Liver (tissue), 9 donors: Measurements from ENCODE around the gene ACVR1. TPM values are rescaled to one million over a fixed set of nuclear protein-coding genes. Genes with fewer than 3 reads are reported as not detected.

Experiments
- DNase-seq: peaks from one replicate; pipeline ENCODE4 v3.0.0-alpha.2; 2017; ENCODE audit warnings: low spot score
- H3K27ac ChIP-seq, 2 donors: one replicate each; pipeline ENCODE4 v1.7.0; 2013; ENCODE audit warnings: inconsistent platforms in 2 of 2, low read length in 2 of 2, control low read depth in 1 of 2, low read depth in 1 of 2, mild to moderate bottlenecking in 1 of 2
- H3K27me3 ChIP-seq, 4 donors: one replicate each; pipeline versions ENCODE4 v1.6.1 to v1.7.0; 2013; ENCODE audit warnings: low read length in 3 of 4, inconsistent platforms in 1 of 4, mild to moderate bottlenecking in 1 of 4, moderate library complexity in 1 of 4; ENCODE audit not compliant: control insufficient read depth in 4 of 4, insufficient read depth in 4 of 4
- H3K36me3 ChIP-seq, 4 donors: one replicate each; pipeline versions ENCODE4 v1.6.1 to v1.7.0; 2013; ENCODE audit warnings: low read length in 3 of 4, mild to moderate bottlenecking in 3 of 4, low read depth in 1 of 4, moderate library complexity in 1 of 4; ENCODE audit not compliant: control insufficient read depth in 4 of 4, insufficient read depth in 3 of 4
- H3K4me1 ChIP-seq, 4 donors: one replicate each; pipeline versions ENCODE4 v1.6.1 to v1.7.0; 2013; ENCODE audit warnings: low read length in 3 of 4, mild to moderate bottlenecking in 3 of 4, moderate library complexity in 1 of 4; ENCODE audit not compliant: control insufficient read depth in 4 of 4, insufficient read depth in 4 of 4
- H3K4me3 ChIP-seq, 3 donors: one replicate each; pipeline versions ENCODE4 v1.6.1 to v1.7.0; 2013; ENCODE audit warnings: low read length in 3 of 3, control low read depth in 1 of 3, low read depth in 1 of 3, mild to moderate bottlenecking in 1 of 3
- H3K9ac ChIP-seq, 2 donors: one replicate each; pipeline ENCODE4 v1.7.0; 2013; ENCODE audit warnings: low read length in 2 of 2, mild to moderate bottlenecking in 2 of 2, moderate library complexity in 2 of 2, control low read depth in 1 of 2, low read depth in 1 of 2
- H3K9me3 ChIP-seq, 4 donors: one replicate each; pipeline versions ENCODE4 v1.6.1 to v1.7.0; 2013; ENCODE audit warnings: low read length in 3 of 4; ENCODE audit not compliant: control insufficient read depth in 4 of 4
- ATF3 ChIP-seq: IDR thresholded peaks from 2 replicates; pipeline ENCODE4 v1.6.1; 2016; ENCODE audit warnings: antibody characterized with exemption
- CTCF ChIP-seq: fragments of 150-350 bp; IDR thresholded peaks from 2 replicates; pipeline ENCODE4 v1.5.1; 2017; ENCODE audit warnings: improper control_type of control experiment, low read depth, low read length; ENCODE audit not compliant: missing input control
- EGR1 ChIP-seq, 2 donors: IDR thresholded peaks; 2 replicates each; pipeline ENCODE4 v1.6.1; 2016 to 2018; ENCODE audit warnings: antibody characterized with exemption in 2 of 2, low read depth in 2 of 2
- FOXA2 ChIP-seq: IDR thresholded peaks from 2 replicates; pipeline ENCODE4 v1.6.1; 2016; ENCODE audit warnings: antibody characterized with exemption
- GABPA ChIP-seq, 2 donors: IDR thresholded peaks in 1 of 2; conservative IDR thresholded peaks in 1 of 2; 2 replicates each; pipeline ENCODE4 v1.6.1; 2016; ENCODE audit warnings: antibody characterized with exemption in 2 of 2, mild to moderate bottlenecking in 1 of 2, moderate library complexity in 1 of 2
- HNF4A ChIP-seq, 2 donors: conservative IDR thresholded peaks; 2 replicates each; pipeline ENCODE4 v1.6.1; 2016; ENCODE audit warnings: antibody characterized with exemption in 2 of 2, mild to moderate bottlenecking in 2 of 2
- HNF4G ChIP-seq: IDR thresholded peaks from 2 replicates; pipeline ENCODE4 v1.6.1; 2016; ENCODE audit warnings: antibody characterized with exemption
- NR2F2 ChIP-seq: IDR thresholded peaks from 2 replicates; pipeline ENCODE4 v1.6.1; 2016; ENCODE audit warnings: antibody characterized with exemption
- RAD21 ChIP-seq, 2 donors: IDR thresholded peaks; 2 replicates each; pipeline ENCODE4 v1.6.1; 2016; ENCODE audit warnings: antibody characterized with exemption in 2 of 2, mild to moderate bottlenecking in 2 of 2
- REST ChIP-seq: IDR thresholded peaks from 2 replicates; pipeline ENCODE4 v1.6.1; 2016; ENCODE audit warnings: antibody characterized with exemption, mild to moderate bottlenecking
- RXRA ChIP-seq, 2 donors: IDR thresholded peaks; 2 replicates each; pipeline ENCODE4 v1.6.1; 2017 to 2018; ENCODE audit warnings: antibody characterized with exemption in 2 of 2, mild to moderate bottlenecking in 1 of 2
- SP1 ChIP-seq: IDR thresholded peaks from 2 replicates; pipeline ENCODE4 v1.6.1; 2018; ENCODE audit warnings: antibody characterized with exemption, mild to moderate bottlenecking
- TAF1 ChIP-seq: conservative IDR thresholded peaks from 2 replicates; pipeline ENCODE4 v1.6.1; 2016; ENCODE audit warnings: antibody characterized with exemption, mild to moderate bottlenecking
- YY1 ChIP-seq: IDR thresholded peaks from 2 replicates; pipeline ENCODE4 v1.6.1; 2016; ENCODE audit warnings: antibody characterized with exemption, mild to moderate bottlenecking
- ZBTB33 ChIP-seq: IDR thresholded peaks from 2 replicates; pipeline ENCODE4 v1.6.1; 2016; ENCODE audit warnings: antibody characterized with exemption
- WGBS: extraction: QIAGEN DNeasy Blood & Tissue Kit; methylation state at CpG from one replicate; pipeline ENCODE4 v1.1.7; 2013; 5-methylcytosine and 5-hydroxymethylcytosine counted together
- polyA plus RNA-seq, 2 donors: library from polyadenylated mRNA; stranded (reverse) in 1 of 2; unstranded in 1 of 2; fragments of 200-250 nt in 1 of 2; fragments of >200 nt in 1 of 2; fragmentation: Nextera tagmentation in 1 of 2; extraction: Ambion mirVana in 1 of 2; gene quantifications; one replicate each; pipeline versions ENCODE4 v1.2.1 to v1.2.3, GENCODE V29; 2013 to 2015
- total RNA-seq, 2 donors: library from RNA; depleted of rRNA; stranded (reverse); fragments of >200 nt; gene quantifications; one replicate each; pipeline ENCODE4 v1.2.3, GENCODE V29; 2014
- TF ChIP-seq, protein P1 (sequence below): IDR thresholded peaks from 2 replicates; pipeline ENCODE4 v1.6.1; 2016; ENCODE audit warnings: antibody characterized with exemption
- donor health status: healthy.
- donor health status: healthy.
- donor health status: healthy.
- donor health status: healthy.
- donor health status: healthy.

The ACVR1 gene
- total and polyA plus RNA-seq, 4 donors, result 6.2 to 20.4 (median 8.5) TPM

GRCh38 chr2:157760949-157761348, 115.2 kb downstream of the ACVR1 start:
- whole genome bisulfite sequencing, result 83% methylated on average over 5 of the region's 5 CpGs
- TF ChIP-seq RXRA (IDR thresholded peaks at IDR 0.05) (peak in 1 of 2 donors; percentile 23), HNF4A (conservative IDR thresholded peaks at IDR 0.05) (peak in 1 of 2 donors; percentile 49), RAD21 (IDR thresholded peaks at IDR 0.05) (peak; percentile 64 to 70), CTCF (peak; percentile 19), YY1 (no peak), ATF3 (no peak)
- Histone ChIP-seq H3K4me1 (peaks cover 1 to 9% (median 9%) of the 10 kb centered on the region in 4 donors), H3K9me3 (peaks cover 0 to 3% (median under 1%) of the 10 kb centered on the region in 4 donors), H3K9ac (no peak overlapping the region), H3K4me3 (no peak overlapping the region), H3K36me3 (peaks cover 1 to 43% (median 23%) of the 10 kb centered on the region in 4 donors), H3K27ac (no peak overlapping the region), H3K27me3 (no peaks in the 10 kb centered on the region)
- DNase-seq, result no peak

GRCh38 chr2:157759855-157760254, 116.3 kb downstream of the ACVR1 start:
- Histone ChIP-seq H3K27ac (no peak overlapping the region), H3K9ac (no peak overlapping the region), H3K4me1 (peaks cover 1 to 4% (median 3%) of the 10 kb centered on the region in 4 donors), H3K9me3 (peaks cover 0 to 3% (median under 1%) of the 10 kb centered on the region in 4 donors), H3K4me3 (no peak overlapping the region), H3K27me3 (no peaks in the 10 kb centered on the region), H3K36me3 (peaks cover 1 to 43% (median 16%) of the 10 kb centered on the region in 4 donors)
- TF ChIP-seq YY1, result no peak
- TF ChIP-seq FOXA2, result no peak
- no peak for TF ChIP-seq GABPA (IDR thresholded peaks at IDR 0.05 in 1 of 2, conservative IDR thresholded peaks at IDR 0.05 in 1 of 2)
- TF ChIP-seq, protein P1, sequence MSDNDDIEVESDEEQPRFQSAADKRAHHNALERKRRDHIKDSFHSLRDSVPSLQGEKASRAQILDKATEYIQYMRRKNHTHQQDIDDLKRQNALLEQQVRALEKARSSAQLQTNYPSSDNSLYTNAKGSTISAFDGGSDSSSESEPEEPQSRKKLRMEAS, result no peak
- no peak for TF ChIP-seq RXRA (IDR thresholded peaks at IDR 0.05)
- TF ChIP-seq CTCF, result no peak
- no peak for TF ChIP-seq SP1
- TF ChIP-seq HNF4G, result no peak
- TF ChIP-seq EGR1 (IDR thresholded peaks at IDR 0.05; ENCODE audit: low read depth in 2 of 2), result no peak
- no peak for TF ChIP-seq ZBTB33
- TF ChIP-seq REST, result no peak
- no peak for TF ChIP-seq HNF4A (conservative IDR thresholded peaks at IDR 0.05)
- no peak for TF ChIP-seq RAD21 (IDR thresholded peaks at IDR 0.05)
- TF ChIP-seq TAF1, result no peak
- no peak for TF ChIP-seq NR2F2
- no peak for DNase-seq
